ELF-1 (cell line): Measurements from ENCODE around the gene PALM2AKAP2.

Experiments
- DNase-seq: peaks from one replicate; pipeline ENCODE4 v3.0.0-alpha.2; 2016; ENCODE audit warnings: low read depth, low spot score

Gene PALM2AKAP2

GRCh38 chr9:109779711-109780452, at the start of gene PALM2AKAP2:
Gene PALM2AKAP2, plus strand, starts transcription at chr9:109780198. Its CDS starts 291 bp downstream, at chr9:109780489.
- DNase-seq, result peak; percentile 73

GRCh38 chr9:109730228-109730627, 49.8 kb upstream of the PALM2AKAP2 start:
- DNase-seq, result no peak

DNA sequence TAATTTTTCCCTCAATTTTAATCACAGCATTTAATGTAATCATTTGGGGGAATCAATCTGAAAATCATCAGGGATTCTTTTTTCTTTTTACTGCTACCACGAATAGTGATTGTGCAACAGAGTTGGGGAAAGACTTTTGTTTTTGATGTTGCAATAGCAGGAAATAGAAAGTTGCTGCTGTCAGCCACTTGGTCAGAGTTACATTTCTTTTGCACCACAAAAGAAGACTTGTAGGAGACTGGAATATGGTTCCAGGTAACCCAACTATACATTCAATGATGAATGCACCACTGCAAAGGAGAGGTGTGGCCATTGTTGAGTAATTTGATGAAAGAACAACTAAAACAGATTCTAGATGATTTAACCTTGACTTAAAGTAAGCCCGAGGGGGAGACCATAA, 46.3 kb upstream of the PALM2AKAP2 start:
- no peak for DNase-seq

GRCh38 chr9:109734814-109735213, 45.2 kb upstream of the PALM2AKAP2 start:
- no peak for DNase-seq

- DNase-seq, result no peak
Observed at GRCh38 chr9:109735801-109736200, 44.2 kb upstream of the PALM2AKAP2 start.

DNA sequence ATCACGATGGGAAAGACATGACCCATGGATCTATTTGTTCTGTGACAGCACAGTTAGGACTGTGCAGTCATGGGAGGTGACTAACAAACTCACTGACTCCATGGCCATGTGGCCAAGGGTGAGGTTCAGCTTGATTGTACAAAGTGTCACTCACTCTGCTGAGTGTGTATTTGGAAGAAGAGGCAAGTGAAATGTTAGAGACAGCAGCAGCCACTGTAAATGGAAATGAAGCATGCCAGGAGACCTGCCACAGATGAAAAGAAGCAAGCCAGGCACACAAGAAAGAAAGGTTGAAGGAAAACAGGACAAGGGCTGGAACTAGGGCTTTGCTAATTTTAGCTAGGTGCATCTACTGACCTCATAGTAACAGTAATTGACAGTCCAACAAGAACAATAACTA, 42.7 kb upstream of the PALM2AKAP2 start:
- no peak for DNase-seq

- no peak for DNase-seq
Observed at GRCh38 chr9:109739760-109740159, 40.2 kb upstream of the PALM2AKAP2 start.

- DNase-seq, result peak; percentile 15
Observed at GRCh38 chr9:109742776-109743348, 37.1 kb upstream of the PALM2AKAP2 start.

- DNase-seq, result no peak
Observed at GRCh38 chr9:109743696-109744095, 36.3 kb upstream of the PALM2AKAP2 start.

- peak; percentile 54 for DNase-seq
Observed at GRCh38 chr9:109745335-109746283, 34.4 kb upstream of the PALM2AKAP2 start.

- no peak for DNase-seq
Observed at GRCh38 chr9:109751253-109751652, 28.7 kb upstream of the PALM2AKAP2 start.

GRCh38 chr9:109753308-109753707, 26.7 kb upstream of the PALM2AKAP2 start:
- peak; percentile 51 for DNase-seq

DNA sequence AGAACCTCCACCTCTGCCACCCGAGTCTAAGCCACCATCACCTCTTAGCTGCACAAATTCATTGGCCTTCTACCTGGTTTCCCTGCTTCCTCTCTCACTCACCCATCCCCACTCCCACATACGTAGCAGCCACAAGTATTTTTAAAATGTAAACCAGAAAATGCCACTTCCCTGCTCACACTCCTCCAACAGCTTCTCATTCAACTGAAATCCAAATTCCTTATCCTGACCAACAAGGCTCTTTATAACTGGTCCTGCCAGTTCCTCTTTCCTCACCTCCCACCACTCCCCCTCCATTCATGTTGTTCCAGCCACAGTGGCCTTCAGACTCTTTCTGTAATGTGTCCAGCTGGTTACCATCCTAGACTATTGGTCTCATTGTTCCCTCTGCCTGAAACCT, 25.0 kb upstream of the PALM2AKAP2 start:
- peak; percentile 18 for DNase-seq

- no peak for DNase-seq
Observed at GRCh38 chr9:109759589-109759988, 20.4 kb upstream of the PALM2AKAP2 start.

GRCh38 chr9:109765278-109765677, 14.7 kb upstream of the PALM2AKAP2 start:
- DNase-seq, result no peak

DNA sequence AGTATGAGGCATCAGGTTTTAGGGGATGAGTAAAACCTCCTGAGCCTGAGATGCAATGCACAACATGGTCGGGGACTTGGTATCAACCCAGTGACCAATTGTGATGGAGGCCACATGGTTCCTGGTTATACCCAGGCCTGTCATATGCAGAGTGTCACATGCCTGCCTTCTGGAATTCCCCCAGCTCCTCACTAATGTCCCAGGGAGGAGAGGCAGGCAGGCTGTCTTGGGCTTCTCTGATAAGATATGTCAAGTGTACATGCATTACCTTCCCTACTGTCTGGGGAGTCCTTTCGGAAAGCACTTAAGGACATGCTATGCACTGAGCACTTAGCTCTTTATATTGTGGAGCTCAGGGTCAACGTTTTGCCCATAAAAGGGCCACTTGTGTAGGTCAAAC, 14.2 kb upstream of the PALM2AKAP2 start:
- no peak for DNase-seq

GRCh38 chr9:109766351-109766750, 13.6 kb upstream of the PALM2AKAP2 start:
- no peak for DNase-seq

DNA sequence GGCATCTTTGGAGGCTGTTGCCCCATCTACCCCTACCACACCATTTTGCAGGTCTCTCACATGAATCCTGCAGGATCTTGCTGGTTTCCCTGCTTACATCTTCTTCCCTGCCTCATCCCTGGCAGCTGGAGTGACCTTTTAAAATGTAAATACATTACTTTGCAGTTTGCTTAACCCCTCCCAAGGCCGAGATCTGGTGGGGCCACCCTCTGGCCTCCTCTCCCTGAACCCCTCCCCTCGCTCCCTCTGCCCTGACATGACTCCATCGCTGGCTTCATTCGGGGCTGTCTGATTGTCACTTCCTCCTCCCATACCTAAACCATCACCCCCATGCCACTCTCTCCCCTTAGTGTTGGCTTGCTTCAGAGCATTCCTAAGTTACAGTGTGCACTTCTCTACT, 12.6 kb upstream of the PALM2AKAP2 start:
- peak; percentile 32 for DNase-seq

GRCh38 chr9:109767814-109768213, 12.2 kb upstream of the PALM2AKAP2 start:
- DNase-seq, result no peak

- DNase-seq, result no peak
Observed at GRCh38 chr9:109769250-109769649, 10.7 kb upstream of the PALM2AKAP2 start.

- no peak for DNase-seq
Observed at GRCh38 chr9:109770101-109770500, 9.9 kb upstream of the PALM2AKAP2 start.

DNA sequence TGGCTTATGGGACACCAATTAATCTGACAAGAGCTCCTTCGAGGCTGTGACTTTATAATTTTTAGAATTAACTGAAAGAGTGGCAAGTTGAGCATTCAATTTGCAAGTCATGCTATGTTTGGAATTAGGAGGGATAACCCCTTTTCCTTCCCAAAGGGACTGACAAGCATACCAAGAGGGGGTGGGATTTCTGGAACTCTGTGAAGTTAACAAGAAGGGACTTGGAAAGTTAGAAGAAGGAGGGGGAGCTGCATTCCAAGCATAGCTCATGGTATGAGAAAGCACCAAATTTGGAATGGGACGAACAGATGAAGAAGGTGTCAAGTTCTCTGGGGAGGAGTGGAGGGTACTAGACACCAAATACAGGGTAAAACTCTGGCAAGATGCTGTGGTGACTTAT, 8.9 kb upstream of the PALM2AKAP2 start:
- DNase-seq, result peak; percentile 71
